Panc1 (cell line): ENCODE results near the gene RNASE2. TPM values are rescaled to one million over a fixed set of nuclear protein-coding genes. Genes with fewer than 3 reads are reported as not detected.

ENCODE experiments used
- ATAC-seq: fragments of 200-7000 bp; cut with Tn5 transposase; 2 replicates; pipeline ENCODE4 v1.9.1; 2020; ENCODE audit warnings: mild to moderate bottlenecking, moderate library complexity
- BruUV-seq: library from RNA; stranded (reverse); fragments of 400-500 nt; replicated peaks from 2 replicates; lab custom pipeline; 2021; lab: Mats Ljungman, UMichigan
- CTCF ChIA-PET: fragments of 300-600 bp; sonication (Branson Sonifier 250); formaldehyde crosslinking; loops from one replicate; lab custom pipeline; 2022; ENCODE audit warnings: antibody characterized with exemption; lab: Charles Lee
- POLR2A ChIA-PET: fragments of 300-600 bp; sonication (Branson Sonifier 250); formaldehyde crosslinking; loops from one replicate; lab custom pipeline; 2022; ENCODE audit warnings: antibody characterized with exemption; lab: Charles Lee
- DNase-seq: peaks from one replicate; pipeline ENCODE4 v3.0.0-alpha.2; 2010; ENCODE audit warnings: low read depth, low spot score
- H3K27ac ChIP-seq: 2 replicates; pipeline ENCODE4 v1.5.1; 2011; ENCODE audit warnings: mild to moderate bottlenecking, low read length, inconsistent platforms
- H3K27me3 ChIP-seq: fragments of 200-500 bp; sonication (Bioruptor generic); 2 replicates; pipeline ENCODE4 v1.6.0; 2014; ENCODE audit warnings: low read length, inconsistent platforms; ENCODE audit not compliant: control insufficient read depth, insufficient read depth
- H3K36me3 ChIP-seq: fragments of 200-500 bp; sonication (Bioruptor generic); 2 replicates; pipeline ENCODE4 v1.5.1; 2014; ENCODE audit warnings: inconsistent platforms, mild to moderate bottlenecking, low read length, moderate library complexity; ENCODE audit not compliant: control insufficient read depth, insufficient read depth
- H3K4me1 ChIP-seq: 2 replicates; pipeline ENCODE4 v1.5.1; 2011; ENCODE audit warnings: inconsistent platforms, mild to moderate bottlenecking, low read length, moderate library complexity; ENCODE audit not compliant: control insufficient read depth, insufficient read depth
- H3K4me3 ChIP-seq, 2 experiments: 2 replicates each; pipeline ENCODE4 v1.5.1; 2011 to 2012; ENCODE audit warnings: low read depth in 2 of 2, low read length in 2 of 2, mild to moderate bottlenecking in 2 of 2, inconsistent platforms in 1 of 2, moderate library complexity in 1 of 2
- H3K9me3 ChIP-seq: fragments of 200-500 bp; sonication (Bioruptor generic); 2 replicates; pipeline ENCODE4 v1.5.1; 2014; ENCODE audit warnings: low read depth, mild to moderate bottlenecking, inconsistent platforms, low read length, moderate library complexity; ENCODE audit not compliant: control insufficient read depth, insufficient read depth
- CTCF ChIP-seq: fragments of 450-650 bp; IDR thresholded peaks from 2 replicates; pipeline ENCODE4 v1.5.1; 2017; ENCODE audit warnings: mild to moderate bottlenecking
- POLR2AphosphoS5 ChIP-seq: IDR thresholded peaks from 2 replicates; pipeline ENCODE4 v1.6.1; 2012; ENCODE audit warnings: mild to moderate bottlenecking, low read depth, low read length, moderate library complexity
- REST ChIP-seq, 2 experiments: IDR thresholded peaks; 2 replicates each; pipeline ENCODE4 v1.6.1; 2011 to 2012; ENCODE audit warnings: low read depth in 2 of 2, control low read depth in 1 of 2, low read length in 1 of 2, mild to moderate bottlenecking in 1 of 2, moderate library complexity in 1 of 2; ENCODE audit not compliant: insufficient read depth in 1 of 2
- SIN3A ChIP-seq: IDR thresholded peaks from 2 replicates; pipeline ENCODE4 v1.6.1; 2012; ENCODE audit warnings: low read depth, mild to moderate bottlenecking, low read length, moderate library complexity, borderline replicate concordance; ENCODE audit not compliant: insufficient read depth
- TCF7L2 ChIP-seq: IDR thresholded peaks from 2 replicates; pipeline ENCODE4 v1.6.1; 2011; ENCODE audit warnings: mild to moderate bottlenecking, low read depth, low read length, inconsistent platforms
- in situ Hi-C: cut with HindIII; loops from 2 replicates; pipeline ENCODE4 v1.10.0; 2016; ENCODE audit warnings: low sequenced_read_pairs, low pct_unique_long_range_greater_than_20kb
- intact Hi-C: fragments of 100-400 bp; cut with micrococcal nuclease; formaldehyde crosslinking; loops from one replicate; pipeline ENCODE4 v1.10.0; 2022; ENCODE audit not compliant: unreplicated experiment
- total RNA-seq: library from RNA; stranded (reverse); gene quantifications from one replicate; pipeline ENCODE4 v1.2.1, GENCODE V29; 2021; ENCODE audit not compliant: unreplicated experiment

Gene RNASE2
- total RNA-seq, 1 experiment from 2014 or later = not detected

- CTCF ChIA-PET = interaction anchor here (0.7 kb wide), 1 partner anchor 86 kb away, joined by 14 read pairs; no protein-coding TSS in a partner anchor
- DNase-seq (no peak), ATAC-seq (no peak)
- intact Hi-C loops = no loop called here
- H3K4me1 ChIP-seq = no peaks in the 10 kb centered on the region
- H3K36me3 ChIP-seq = peaks cover 6% of the 10 kb centered on the region
- H3K9me3 ChIP-seq = no peaks in the 10 kb centered on the region
- H3K27ac ChIP-seq = no peak overlapping the region
- no peaks in the 10 kb centered on the region for H3K27me3 ChIP-seq
- in situ Hi-C loops = no loop called here
- POLR2A ChIA-PET = interaction anchor here (0.6 kb wide), 2 partner anchors 8 to 387 kb away, joined by 4 read pairs; no protein-coding TSS in a partner anchor
- no peak overlapping the region for H3K4me3 ChIP-seq
- BruUV-seq = no TSS peak
- TF ChIP-seq CTCF = no peak
- TF ChIP-seq SIN3A = no peak
- no peak for TF ChIP-seq POLR2AphosphoS5
- no peak for TF ChIP-seq TCF7L2
- no peak for TF ChIP-seq REST (IDR thresholded peaks at IDR 0.05; ENCODE audit: insufficient read depth in 1 of 2, low read depth in 2 of 2, low read length in 1 of 2)
These were observed 41.8 kb downstream of the RNASE2 start for GRCh38 chr14:20997115-20997514.

GRCh38 chr14:20997564-20997963, 42.3 kb downstream of the RNASE2 start:
- H3K27me3 ChIP-seq = no peaks in the 10 kb centered on the region
- H3K27ac ChIP-seq = no peak overlapping the region
- peaks cover 6% of the 10 kb centered on the region for H3K36me3 ChIP-seq
- H3K4me3 ChIP-seq = no peak overlapping the region
- H3K4me1 ChIP-seq = no peaks in the 10 kb centered on the region
- intact Hi-C loops = no loop called here
- ATAC-seq = no peak
- in situ Hi-C loops = no loop called here
- POLR2A ChIA-PET = interaction anchor here (0.6 kb wide), 1 partner anchor 387 kb away, joined by 4 read pairs; no protein-coding TSS in a partner anchor
- TF ChIP-seq SIN3A = no peak
- no peak for TF ChIP-seq REST (IDR thresholded peaks at IDR 0.05; ENCODE audit: insufficient read depth in 1 of 2, low read depth in 2 of 2, low read length in 1 of 2)
- no peak for TF ChIP-seq POLR2AphosphoS5
- TF ChIP-seq CTCF = no peak
- TF ChIP-seq TCF7L2 = no peak
- DNase-seq = no peak
- no TSS peak for BruUV-seq
- no peaks in the 10 kb centered on the region for H3K9me3 ChIP-seq
- CTCF ChIA-PET = interaction anchor here (0.7 kb wide), 1 partner anchor 86 kb away, joined by 14 read pairs; no protein-coding TSS in a partner anchor
